ELF-1 (cell line): ENCODE data around the gene ARL5C.
"Not testable (repeated sequence)": the region's sequence is repeated elsewhere in the genome, so short reads cannot be mapped to it uniquely, and the experiment has no call there.

Experiments used
- DNase-seq: peaks from one replicate; pipeline ENCODE4 v3.0.0-alpha.2; 2016; ENCODE audit warnings: low read depth, low spot score

Gene ARL5C

GRCh38 chr17:39141915-39142664 lies 23.9 kb downstream of the ARL5C start:
- DNase-seq: no peak

GRCh38 chr17:39141294-39141693 lies 24.7 kb downstream of the ARL5C start:
- DNase-seq: no peak

GRCh38 chr17:39139561-39139960 lies 26.4 kb downstream of the ARL5C start:
- no peak for DNase-seq

DNA sequence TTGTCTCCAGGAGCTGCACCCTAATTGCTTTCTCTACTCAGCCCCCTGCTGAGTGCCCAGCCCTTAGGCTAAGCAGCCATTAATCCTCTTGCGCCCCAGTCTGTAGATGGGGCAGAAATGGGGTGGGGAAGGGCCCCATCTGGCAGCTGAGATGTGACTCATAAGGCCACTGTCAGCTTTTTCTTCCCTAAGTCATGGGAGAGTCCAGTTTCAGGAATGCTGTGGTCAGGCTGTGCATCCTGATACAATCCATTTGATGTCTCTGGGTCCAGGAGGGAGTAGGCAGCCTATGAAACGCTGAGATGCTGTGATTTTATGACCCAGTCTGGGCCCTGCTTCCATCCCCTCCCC lies 26.8 kb downstream of the ARL5C start:
- DNase-seq: no peak

DNA sequence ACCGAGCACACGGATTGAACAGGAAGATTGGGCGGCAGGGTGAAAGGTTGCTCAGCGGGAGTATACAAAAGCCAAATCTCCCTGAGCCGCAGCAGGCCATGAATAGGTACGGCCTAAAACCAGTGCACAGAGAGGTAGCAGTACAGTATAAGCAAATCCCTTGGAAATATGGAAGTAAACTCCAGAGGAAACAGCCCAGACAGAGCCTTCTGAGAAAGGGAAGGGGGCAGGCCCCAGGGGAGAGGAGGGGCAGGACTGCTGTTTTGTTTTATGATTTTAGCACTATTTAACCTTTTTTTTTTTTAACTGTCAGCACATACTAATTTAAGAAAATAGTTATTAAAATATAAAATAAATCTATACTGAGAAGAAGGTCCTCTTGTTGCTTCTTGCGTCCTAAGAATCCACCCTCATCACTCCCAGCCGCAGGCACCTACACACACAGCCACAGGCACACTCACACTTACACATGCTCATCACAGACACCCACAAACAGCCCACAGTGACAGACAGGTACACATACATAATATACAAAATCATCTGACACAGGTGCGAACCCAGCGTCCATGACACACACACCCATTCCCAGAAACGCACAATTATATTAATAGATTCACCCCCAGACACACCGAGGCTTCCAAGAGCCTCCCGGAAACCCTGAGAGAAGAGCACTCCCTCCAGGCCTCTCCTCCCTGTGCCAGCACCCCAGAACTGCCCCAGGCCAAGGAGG lies 27.4 kb downstream of the ARL5C start:
- DNase-seq: no peak

DNA sequence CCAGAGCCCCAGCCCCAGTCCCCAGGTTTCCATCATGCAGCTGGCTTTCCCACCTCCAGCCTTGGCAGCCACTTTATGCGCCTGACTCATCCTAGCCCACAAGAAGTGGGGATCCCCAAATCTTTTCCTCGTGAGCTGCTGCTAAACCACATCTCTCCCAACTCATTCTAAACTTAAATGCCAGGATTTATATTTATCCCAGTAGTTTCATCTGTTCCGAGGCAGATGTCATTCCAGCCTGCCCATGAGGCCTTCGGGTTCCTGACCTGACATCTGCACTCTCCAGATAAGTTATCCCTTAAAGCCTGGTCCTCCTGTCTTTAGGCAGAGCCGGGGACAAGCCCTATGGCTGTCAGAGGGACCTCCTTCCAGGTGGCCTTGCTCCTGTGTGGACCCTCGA lies 31.1 kb downstream of the ARL5C start:
- DNase-seq: no peak

DNA sequence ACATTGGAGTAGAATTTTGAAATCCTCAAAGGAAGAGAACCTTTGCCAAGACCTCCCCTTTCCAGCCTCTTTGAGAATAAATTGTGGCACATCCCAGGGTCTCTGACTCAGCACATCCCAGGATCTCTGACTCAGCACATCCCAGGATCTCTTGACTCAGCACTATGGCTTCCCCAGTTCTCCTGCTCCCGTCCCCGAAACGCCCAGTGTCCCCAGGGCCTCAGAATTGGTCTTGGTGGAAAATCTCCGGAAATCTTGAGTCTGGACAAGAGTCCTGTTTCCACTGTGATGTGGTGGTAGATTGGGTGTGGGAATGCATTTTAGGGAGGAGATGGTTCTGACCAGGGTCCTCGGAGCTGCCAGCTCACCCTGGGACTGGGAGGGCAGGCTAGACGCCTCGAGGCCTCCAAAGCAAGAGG lies 33.8 kb downstream of the ARL5C start:
- peak; percentile 58 for DNase-seq

DNA sequence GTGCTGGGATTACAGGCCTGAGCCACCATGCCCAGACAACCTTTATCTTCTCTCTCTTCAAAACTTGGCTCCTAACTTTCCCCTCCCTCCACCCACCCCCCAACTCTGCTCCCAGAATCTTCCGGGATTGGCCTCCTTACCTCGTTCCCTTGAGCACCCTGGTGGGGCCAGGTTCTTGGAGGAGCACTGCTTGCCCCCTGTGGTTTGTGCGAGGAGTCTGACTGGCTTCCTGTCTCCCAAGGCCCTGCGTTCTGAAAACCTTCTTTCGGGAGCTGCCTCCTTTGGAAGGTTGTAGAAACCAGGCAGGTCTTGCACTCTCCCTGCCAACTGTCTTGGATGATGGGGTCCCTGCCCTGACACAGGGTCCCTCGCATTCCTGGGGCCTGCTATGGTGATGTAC lies 34.3 kb downstream of the ARL5C start:
- no peak for DNase-seq

- no peak for DNase-seq
These were observed 35.8 kb downstream of the ARL5C start for GRCh38 chr17:39130205-39130604.

GRCh38 chr17:39129544-39129943 lies 36.4 kb downstream of the ARL5C start:
- DNase-seq: not testable (repeated sequence)

- no peak for DNase-seq
These were observed 39.5 kb downstream of the ARL5C start for GRCh38 chr17:39126436-39126835.

DNA sequence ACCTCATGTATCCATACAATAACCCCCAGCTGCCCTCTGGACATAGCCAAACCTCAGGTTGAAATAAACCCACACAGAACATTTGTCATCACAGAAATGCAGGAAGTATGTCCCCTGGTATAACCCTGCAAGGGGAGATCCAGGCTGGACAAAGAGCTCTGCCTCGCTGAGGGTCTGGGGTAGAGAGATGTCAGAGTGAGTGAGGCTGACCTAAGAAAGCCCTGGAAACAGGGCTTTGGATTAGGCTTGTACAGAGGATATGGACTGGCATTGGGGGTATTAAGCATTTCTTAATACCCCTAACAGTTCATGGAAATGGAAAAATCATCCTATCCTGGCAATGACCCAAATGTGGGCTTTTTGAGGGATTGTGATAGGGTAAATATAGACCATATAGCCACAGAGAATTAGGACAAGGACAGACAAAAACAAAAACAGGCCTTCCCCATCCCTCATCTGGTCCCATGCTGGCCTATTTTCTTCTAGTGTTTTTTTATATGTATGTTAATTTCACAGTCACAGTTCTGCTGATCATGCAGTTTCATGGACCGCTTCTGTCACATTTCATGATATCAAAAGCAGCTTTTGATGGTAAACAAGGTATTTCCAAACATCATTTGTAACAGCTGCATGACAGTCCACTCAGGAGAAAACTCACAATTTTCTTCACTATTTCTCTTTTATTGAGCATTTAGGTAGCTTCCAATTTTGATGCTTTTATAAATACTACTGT lies 40.7 kb downstream of the ARL5C start:
- DNase-seq: no peak

GRCh38 chr17:39123627-39124026 lies 42.3 kb downstream of the ARL5C start:
- no peak for DNase-seq

DNA sequence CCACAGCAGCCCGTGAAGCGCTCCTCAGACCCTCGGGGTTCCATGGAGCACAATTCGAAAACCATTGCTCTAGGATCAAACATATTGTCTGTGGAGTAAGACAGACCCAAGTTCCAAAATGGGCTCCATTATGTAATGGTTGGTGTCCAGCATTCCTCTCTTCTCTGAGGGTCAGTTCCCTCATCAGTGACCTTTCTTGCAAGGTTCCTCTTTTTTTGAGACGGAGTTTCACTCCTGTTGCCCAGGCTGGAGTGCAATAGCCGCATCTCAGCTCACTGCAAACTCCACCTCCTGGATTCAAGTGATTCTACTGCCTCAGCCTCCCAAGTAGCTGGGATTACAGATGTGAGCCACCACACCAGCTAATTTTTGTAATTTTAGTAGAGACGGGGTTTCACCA lies 43.0 kb downstream of the ARL5C start:
- no peak for DNase-seq

DNA sequence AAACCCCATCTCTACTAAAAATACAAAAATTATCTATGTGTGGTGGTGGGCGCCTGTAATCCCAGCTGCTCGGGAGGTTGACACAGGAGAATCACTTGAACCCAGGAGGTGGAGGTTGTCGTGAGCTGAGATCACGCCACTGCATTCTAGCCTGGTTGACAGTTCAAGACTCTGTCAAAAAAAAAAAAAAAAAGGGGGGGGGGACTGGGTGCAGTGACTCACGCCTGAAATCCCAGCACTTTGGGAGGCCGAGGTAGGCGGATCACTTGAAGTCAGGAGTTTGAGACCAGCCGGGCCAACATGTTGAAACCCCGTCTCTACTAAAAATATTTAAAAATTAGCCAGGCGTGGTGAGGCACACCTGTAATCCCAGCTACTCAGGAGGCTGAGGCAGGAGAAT lies 44.0 kb downstream of the ARL5C start:
- not testable (repeated sequence) for DNase-seq

DNA sequence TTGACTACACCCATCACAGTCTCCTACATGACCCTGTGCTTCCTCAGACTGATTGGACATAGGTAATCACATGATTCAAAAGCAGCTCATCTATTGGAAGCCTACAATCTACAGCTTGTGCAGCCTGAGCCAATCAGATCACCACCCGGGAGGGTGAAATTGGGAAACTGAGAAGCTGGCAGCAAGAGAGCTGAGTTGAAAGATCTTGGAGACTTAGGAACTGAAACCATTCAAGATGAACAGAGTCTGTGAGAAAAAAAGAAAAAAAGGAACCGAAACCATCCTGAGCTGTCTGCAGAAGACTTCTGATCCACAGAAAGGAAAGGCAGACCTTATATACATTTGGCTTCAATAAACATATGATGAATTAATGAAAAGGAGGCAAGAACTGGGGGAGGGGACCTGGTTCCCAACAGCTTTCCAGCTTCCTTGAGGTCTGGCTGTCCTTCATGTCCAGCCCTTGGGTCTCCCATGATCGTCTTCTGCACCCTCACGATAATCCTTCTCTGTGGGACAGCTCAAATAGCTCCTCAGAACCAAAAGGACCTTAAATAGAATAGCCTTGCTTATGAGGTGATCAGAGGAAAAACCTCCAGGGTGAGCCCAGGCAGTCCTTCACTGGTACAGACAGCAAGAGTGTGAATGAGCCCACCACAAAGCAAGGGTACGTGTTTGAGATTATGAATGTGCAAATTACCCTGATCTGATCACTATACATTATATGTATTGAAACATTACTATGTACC lies 47.1 kb downstream of the ARL5C start:
- no peak for DNase-seq

DNA sequence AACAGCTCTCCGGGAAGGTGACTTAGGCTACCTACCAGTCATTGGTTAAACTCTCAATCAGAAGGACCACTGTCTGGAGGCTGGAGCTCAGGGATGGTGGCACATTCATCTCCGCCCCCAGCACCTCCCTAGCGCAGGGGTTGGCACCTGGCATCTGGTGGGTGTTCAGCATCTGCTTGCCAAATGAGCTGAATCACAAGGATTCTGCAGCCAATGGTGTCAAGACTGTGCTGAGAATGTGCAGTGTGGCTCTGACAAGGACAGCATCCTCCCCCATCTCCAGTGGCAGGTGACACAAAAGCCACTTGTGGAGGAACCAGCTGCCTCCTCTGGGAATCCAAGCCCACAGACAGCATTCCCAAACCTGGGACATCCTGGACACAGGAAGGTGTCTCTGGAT lies 49.7 kb downstream of the ARL5C start:
- DNase-seq: no peak

DNA sequence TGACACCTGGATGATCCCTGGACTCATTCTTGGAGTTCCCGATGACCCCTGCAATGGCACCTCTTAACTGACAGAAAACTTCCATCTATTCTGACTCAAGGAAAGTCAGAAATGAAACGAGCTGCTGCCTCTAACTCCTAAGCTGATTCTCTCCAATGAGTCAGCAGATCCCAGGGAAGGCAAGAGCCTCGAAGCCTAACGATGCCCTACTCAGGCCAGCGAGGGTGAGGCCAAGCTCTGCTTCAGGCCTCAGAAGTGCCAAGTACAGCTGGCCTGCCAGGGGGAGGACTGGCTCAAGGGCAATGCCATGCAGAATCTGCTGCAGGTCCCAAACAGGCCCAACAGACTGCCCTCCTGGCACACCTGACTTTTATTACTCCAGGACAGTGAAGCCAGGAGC lies 50.8 kb downstream of the ARL5C start:
- DNase-seq: no peak

DNA sequence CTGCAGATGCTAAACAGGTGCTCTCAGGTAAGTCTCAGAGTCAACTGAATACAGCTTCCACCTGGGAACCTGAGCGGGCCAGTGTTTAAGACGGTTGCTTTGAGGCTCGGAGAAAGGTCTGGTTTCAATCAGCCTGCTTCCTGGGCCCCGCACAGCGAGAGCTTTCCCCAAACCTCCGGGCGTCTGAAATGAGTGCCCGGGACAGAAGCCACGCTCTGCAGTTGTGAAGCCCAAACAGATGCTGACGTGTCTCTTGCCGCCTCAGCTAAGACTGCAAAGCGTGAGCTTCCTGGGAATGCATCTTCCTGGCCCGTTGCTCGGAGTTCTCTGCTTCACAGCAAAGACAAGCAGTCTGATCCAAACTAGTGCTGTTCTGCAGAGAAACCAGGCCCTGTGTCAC lies 51.2 kb downstream of the ARL5C start:
- DNase-seq: peak; percentile 31

GRCh38 chr17:39113871-39114270 lies 52.1 kb downstream of the ARL5C start:
- no peak for DNase-seq

DNA sequence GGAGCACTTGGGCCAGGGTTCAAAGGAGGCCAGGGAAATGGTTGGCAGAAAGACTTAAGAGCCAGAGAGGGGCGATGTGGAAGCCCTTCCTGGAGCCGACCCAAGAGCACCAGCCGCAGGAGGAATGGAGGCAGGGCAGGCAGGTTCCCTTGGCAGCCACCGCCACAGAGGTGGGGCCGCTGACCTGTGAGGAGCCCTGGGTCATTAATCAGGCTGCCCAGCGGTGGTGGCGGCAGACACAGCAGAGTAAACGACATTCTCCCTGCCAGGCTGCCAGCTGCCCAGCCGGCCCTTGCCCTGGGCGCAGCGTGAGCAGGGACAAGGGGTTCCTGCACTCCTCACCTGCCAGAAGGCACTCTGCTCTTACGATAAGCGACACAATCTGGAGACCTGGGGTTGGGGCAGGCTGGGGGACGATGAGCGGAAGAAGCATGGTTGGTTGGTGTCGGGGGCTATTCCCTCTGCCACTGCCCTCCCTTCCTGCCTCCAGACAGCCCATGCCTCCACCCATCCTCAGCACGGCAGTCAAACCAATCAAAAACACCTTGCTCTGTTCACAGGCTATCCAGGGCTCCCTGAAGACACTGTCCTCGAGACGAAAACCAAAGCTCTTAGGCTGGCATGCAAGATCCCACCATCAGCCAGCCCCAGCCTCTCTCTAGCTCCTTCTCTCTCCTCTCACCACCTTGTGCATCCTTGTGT lies 55.4 kb downstream of the ARL5C start:
- peak; percentile 27 for DNase-seq
